ENCODE data around the gene GSX1.
"Not testable (repeated sequence)": the region's sequence is repeated elsewhere in the genome, so short reads cannot be mapped to it uniquely, and the experiment has no call there.

GSX1 gene

DNA sequence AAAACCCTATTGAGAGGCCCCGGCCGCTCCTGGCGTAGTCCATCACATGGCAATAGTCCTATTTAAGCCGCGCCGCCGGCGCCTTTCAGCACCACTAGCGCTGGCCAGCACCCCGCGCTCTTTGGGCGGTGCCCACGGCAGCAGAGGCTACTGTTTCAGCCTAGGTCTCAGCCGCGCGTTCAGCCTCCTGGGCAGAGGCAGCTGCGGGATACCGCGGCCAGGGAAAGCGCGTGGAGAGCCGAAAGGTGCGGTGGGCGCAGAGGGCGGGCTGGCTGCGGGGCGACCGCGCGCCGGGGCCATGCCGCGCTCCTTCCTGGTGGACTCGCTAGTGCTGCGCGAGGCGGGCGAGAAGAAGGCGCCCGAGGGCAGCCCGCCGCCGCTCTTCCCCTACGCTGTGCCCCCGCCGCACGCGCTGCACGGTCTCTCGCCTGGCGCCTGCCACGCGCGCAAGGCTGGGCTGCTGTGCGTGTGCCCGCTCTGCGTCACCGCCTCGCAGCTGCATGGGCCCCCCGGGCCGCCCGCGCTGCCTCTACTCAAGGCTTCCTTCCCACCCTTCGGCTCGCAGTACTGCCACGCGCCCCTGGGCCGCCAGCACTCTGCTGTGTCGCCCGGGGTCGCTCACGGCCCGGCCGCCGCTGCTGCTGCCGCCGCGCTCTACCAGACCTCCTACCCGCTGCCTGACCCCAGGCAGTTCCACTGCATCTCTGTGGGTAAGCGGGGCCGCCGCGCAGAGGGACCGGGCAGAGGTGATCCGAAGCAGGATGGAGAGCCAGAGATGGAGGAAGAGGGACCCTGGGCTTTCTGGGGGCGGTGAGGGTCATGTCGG lies at the start of gene GSX1:
Gene GSX1 (plus strand): TSS at position 91 of the 826 bp plus-strand sequence. CDS start 208 bp downstream, at position 299.
- DNase-seq (ENCODE audit: extremely low read depth in 1 of 2, low read depth in 1 of 2), result peak in 1 of 2 donors; percentile 23

GRCh38 chr13:27744801-27745200 lies 47.5 kb upstream of the GSX1 start:
- no peak for DNase-seq (ENCODE audit: extremely low read depth in 1 of 2, low read depth in 1 of 2)

- DNase-seq (ENCODE audit: extremely low read depth in 1 of 2, low read depth in 1 of 2), result no peak
Measured at GRCh38 chr13:27745301-27745700, 47.0 kb upstream of the GSX1 start.

DNA sequence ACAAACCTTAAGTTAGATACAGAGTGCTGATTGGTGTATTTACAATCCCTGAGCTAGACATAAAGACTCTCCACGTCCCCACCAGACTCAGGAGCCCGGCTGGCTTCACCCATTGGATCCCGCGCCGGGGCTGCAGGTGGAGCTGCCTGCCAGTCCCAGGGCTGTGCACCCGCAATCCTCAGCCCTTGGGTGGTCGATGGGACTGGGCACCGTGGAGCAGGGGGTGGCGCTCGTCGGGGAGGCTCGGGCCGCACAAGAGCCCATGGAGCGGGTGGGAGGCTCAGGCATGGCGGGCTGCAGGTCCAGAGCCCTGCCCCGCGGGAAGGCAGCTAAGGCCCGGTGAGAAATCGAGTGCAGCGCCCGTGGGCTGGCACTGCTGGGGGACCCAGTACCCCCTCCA lies 44.1 kb upstream of the GSX1 start:
- not testable (repeated sequence) for DNase-seq (ENCODE audit: extremely low read depth in 1 of 2, low read depth in 1 of 2)

- DNase-seq (ENCODE audit: extremely low read depth in 1 of 2, low read depth in 1 of 2), result no peak
Measured at GRCh38 chr13:27751953-27752532, 40.2 kb upstream of the GSX1 start.

DNA sequence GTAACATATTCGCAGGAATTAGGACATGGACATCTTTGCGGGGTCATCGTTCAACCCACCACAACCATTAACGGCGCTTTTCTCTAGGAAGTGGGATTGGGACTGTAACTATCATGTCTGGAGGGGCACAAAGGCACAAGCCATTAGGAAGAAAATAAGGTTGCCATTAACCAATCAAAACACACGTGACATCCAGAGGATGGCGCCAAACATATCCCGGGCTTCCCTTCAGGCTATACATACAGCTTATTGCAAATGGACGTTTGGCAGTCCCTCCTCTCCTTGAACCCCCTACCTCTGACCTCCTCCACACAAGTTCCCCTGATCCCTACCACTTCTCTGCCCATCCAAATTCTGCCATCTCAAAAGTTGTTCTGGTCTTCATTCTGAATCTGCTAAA lies 26.6 kb upstream of the GSX1 start:
- DNase-seq (ENCODE audit: extremely low read depth in 1 of 2, low read depth in 1 of 2), result no peak

GRCh38 chr13:27770809-27771208 lies 21.5 kb upstream of the GSX1 start:
- no peak for DNase-seq (ENCODE audit: extremely low read depth in 1 of 2, low read depth in 1 of 2)

GRCh38 chr13:27772651-27773425 lies 19.4 kb upstream of the GSX1 start:
- DNase-seq (ENCODE audit: extremely low read depth in 1 of 2, low read depth in 1 of 2), result no peak

DNA sequence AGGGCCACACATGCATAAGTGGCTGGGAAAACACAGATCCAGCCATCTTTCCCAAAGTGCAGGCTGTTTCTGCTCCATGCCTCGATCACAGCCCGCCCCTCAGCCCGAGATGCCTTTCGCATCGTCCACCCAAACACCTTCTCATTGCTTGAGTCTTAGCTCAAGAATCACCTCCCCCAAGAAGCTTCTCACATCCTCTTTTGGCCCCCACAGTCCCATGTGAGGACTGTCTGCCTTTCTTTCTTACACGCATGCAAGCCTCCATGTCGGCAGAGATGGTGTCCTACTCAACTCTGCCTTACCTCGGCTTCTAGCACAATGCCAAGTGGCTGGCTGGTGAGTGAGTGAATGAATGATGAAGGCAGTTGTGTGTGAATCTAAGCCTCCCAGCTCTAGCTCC lies 18.1 kb upstream of the GSX1 start:
- DNase-seq (ENCODE audit: extremely low read depth in 1 of 2, low read depth in 1 of 2), result no peak

- DNase-seq (ENCODE audit: extremely low read depth in 1 of 2, low read depth in 1 of 2), result no peak
Measured at GRCh38 chr13:27774651-27775050, 17.6 kb upstream of the GSX1 start.

DNA sequence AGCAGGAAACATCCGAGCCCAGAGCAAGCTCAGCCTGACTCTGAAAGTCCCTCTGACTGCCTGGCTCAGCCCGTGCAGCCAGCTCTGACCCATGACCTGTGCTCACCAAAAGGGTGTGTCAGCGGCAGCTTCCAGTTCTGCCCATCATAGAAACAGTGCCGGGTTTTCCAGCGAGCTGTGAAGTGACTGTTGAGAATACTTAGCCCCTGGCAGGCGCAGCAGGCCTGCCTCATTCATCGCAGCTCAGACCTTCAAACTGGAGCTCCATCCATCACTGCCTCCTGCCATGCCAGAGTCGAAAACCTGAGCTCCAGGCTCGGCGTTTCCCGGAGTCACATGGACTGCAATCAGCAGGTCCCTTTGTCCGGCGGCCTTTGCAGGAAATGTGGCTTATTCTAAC lies 16.3 kb upstream of the GSX1 start:
- DNase-seq (ENCODE audit: extremely low read depth in 1 of 2, low read depth in 1 of 2), result no peak

DNA sequence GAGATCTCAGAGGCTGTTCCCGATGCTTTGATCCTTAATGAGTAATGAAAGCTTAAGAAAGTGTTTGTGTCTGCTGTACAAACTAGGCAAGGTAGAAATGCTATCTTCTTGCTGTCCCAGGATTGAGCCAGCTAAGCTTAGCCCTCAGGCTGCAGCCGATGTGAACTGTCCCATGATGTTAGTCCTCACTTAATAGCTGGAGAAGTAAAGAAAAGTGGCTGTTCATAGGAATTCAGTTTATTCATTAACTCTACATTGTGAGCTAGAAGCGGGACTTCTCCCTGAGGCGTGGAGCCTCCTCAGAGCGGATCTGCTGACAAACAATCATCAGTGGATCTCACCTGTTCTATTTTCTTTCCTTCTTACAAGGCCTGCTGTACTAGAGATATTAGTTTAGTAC lies 10.1 kb upstream of the GSX1 start:
- DNase-seq (ENCODE audit: extremely low read depth in 1 of 2, low read depth in 1 of 2), result no peak

GRCh38 chr13:27783111-27783510 lies 9.2 kb upstream of the GSX1 start:
- DNase-seq (ENCODE audit: extremely low read depth in 1 of 2, low read depth in 1 of 2), result no peak

GRCh38 chr13:27788271-27788670 lies 4.0 kb upstream of the GSX1 start:
- DNase-seq (ENCODE audit: extremely low read depth in 1 of 2, low read depth in 1 of 2), result no peak

DNA sequence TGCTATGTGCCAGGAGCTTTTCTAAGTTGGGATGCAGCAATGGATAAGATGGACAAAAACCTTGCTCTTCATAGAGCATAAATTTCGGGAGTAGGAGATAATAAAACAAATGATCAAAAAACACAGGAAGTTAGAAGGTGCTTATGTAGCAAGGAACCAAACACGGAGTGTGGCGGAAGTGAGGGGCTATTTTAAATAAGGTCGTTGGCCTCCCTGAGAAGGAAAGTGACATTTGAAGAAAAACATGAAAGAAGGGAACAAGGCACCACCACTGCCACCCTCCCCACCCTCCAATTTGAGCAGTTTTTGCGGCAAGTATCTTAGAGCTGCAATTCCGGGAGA lies 3.2 kb upstream of the GSX1 start:
- DNase-seq (ENCODE audit: extremely low read depth in 1 of 2, low read depth in 1 of 2), result no peak

- DNase-seq (ENCODE audit: extremely low read depth in 1 of 2, low read depth in 1 of 2), result peak in 1 of 2 donors; percentile 2
Measured at GRCh38 chr13:27789495-27790303, 2.6 kb upstream of the GSX1 start.

DNA sequence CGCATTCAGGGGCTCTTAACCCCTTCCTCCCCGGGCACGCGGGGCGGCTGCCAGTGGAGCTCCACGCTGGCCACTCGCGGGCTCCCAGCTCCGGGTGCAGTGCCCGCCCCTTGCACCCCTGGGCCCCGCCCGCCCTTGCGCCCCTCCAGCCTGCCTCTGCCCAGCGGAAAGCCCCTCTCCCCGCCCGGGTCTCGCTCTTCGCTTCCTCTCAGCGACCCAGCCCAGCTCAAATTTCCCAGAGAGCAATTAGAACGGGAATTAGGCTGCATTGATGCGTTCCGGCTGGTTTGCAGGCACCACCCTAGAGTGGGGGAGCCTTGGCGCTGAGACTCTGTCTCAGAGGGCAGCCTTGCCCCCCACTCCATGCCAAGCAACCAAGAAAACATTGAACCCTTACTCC lies 1.8 kb upstream of the GSX1 start:
- DNase-seq (ENCODE audit: extremely low read depth in 1 of 2, low read depth in 1 of 2), result no peak

GRCh38 chr13:27791146-27791900 lies 960 bp upstream of the GSX1 start:
- no peak for DNase-seq (ENCODE audit: extremely low read depth in 1 of 2, low read depth in 1 of 2)

DNA sequence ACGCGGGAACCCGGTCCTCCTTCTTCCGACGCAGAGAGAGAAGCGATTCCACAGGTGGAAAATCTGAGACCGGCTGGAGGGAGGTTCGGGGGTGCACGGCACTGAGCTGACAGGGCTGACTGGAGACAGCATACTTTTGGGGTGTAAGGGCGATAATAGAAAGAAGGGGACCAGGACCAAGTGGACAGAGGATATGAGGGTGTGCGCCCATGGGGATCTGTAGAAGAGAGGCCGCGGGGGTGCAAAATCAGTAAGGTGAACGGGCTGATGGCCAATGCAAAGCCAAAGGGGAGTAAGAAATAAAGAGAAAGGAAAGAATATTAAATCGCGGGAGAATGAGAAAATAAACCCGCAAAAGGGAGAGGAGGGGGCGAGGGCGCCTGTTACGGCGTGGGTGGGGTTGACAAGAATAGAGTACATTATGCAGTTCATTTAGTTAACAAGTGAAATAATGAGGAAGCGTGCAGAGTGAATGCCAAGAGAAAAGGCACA lies 336 bp upstream of the GSX1 start:
- no peak for DNase-seq (ENCODE audit: extremely low read depth in 1 of 2, low read depth in 1 of 2)
